HG03469 (cell line): ENCODE data around the gene PTPRM.
"Not testable (repeated sequence)": the region's sequence is repeated elsewhere in the genome, so short reads cannot be mapped to it uniquely, and the experiment has no call there.

Experiments
- ATAC-seq: cut with Tn5 transposase; IDR thresholded peaks from one replicate; pipeline ENCODE4 v1.9.1; 2021; ENCODE audit warnings: mild to moderate bottlenecking, moderate library complexity, moderate number of reproducible peaks; ENCODE audit not compliant: unreplicated experiment

Gene PTPRM

GRCh38 chr18:7924616-7925015 lies 357.5 kb downstream of the PTPRM start:
- ATAC-seq = no peak

GRCh38 chr18:7926526-7926925 lies 359.4 kb downstream of the PTPRM start:
- no peak for ATAC-seq

DNA sequence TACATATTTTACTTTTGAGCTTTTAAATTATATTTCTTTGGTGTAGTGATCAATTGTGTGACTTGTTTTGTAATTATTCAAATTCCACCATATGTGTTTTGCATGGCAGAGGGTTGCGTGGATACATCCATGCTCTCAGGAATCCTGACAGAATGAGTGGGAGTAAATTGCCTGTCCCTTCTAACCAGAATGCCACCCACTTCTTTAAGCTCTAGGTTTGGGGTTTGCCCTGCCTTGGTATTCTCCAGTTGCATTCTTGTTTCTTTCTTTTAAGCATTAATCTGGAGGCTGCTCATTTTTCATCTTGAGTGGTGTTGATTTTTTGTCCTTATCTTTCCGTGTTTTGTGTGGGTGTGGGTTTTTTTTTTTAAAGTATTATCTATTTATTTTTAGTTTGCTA lies 360.0 kb downstream of the PTPRM start:
- ATAC-seq = no peak

GRCh38 chr18:7931763-7932162 lies 364.6 kb downstream of the PTPRM start:
- no peak for ATAC-seq

DNA sequence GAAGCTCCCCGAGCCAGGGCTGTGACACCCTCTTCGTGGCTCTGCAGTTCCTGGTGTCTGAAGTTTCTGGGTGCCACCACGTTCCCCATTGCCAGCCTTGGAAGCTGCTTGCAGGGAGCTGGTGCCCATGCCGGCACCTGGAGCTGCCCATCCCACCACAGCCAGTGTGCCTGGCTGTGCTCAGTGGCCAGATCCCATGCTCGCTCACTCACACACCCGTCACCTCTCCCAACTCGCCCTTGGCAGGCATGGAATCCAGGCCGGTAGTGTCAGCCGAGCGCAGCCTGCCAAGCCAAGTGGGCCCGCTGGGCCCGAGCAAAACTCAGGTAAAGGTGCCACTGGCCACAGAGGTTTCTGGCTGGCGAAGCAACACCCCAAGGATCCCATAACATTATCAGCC lies 370.2 kb downstream of the PTPRM start:
- no peak for ATAC-seq

DNA sequence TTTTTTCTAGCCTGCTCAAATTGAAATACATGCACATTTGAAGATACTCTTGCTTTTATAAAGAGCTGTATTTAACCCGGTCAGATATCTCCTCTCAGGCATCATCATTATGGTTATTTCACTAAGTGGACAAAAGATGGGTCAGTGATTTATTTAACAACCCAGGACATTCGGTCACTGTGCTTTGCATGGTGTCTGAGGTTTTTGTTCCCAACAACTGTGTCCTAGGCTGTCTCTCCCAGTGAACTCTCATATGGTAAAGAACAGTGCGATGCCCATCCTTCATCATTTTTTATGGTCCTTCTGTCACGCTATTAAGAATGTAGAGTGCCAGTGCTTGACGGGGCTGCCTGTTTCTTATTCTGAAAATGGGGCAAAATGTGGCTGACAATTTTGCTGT lies 372.4 kb downstream of the PTPRM start:
- no peak for ATAC-seq

DNA sequence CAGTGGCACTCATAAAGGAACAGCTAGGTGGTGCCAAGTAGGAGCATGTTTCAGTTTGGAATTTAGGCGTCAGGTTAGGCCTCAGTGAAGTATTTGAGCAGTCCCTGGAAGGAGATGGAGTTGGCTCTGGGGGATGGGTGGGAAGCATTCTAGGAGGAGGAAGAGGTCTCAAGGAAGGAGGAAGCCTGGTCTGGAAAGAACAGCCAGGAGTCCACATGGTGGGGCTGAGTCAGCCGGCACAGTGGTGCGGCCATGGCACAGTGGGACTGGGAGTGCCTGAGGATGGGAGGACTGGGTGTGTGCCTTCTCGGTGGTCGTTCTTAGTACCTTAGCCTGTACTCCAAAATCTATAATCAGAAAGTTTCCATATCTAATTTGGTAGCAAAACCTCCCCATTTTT lies 373.3 kb downstream of the PTPRM start:
- ATAC-seq = no peak

GRCh38 chr18:7940971-7941370 lies 373.9 kb downstream of the PTPRM start:
- ATAC-seq = no peak

DNA sequence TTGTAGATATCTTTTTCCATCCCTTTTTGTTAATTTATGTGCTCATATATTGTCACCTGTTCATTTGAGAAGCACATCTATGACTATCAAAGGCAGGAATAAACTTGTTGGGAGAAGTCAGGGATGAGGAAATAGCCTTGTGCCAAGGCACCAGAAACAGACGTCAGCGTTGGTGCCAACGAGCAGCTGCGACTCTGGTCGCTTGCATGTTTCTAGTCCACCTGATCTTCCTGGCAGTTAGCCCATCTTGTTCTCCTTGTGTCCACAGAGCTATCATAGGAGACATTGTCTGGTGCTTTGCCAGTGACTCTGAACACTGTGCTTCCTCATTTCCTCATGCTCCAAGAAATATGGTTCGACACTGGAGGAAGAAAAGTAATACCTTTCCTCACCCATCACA lies 374.4 kb downstream of the PTPRM start:
- no peak for ATAC-seq

GRCh38 chr18:7945882-7946281 lies 378.8 kb downstream of the PTPRM start:
- no peak for ATAC-seq

GRCh38 chr18:7946734-7947377 lies 379.7 kb downstream of the PTPRM start:
- ATAC-seq = no peak

GRCh38 chr18:7950380-7951136 lies 383.4 kb downstream of the PTPRM start:
- no peak for ATAC-seq

GRCh38 chr18:7953095-7953958 lies 386.2 kb downstream of the PTPRM start:
- peak; percentile 48 for ATAC-seq

GRCh38 chr18:7954238-7954637 lies 387.1 kb downstream of the PTPRM start:
- ATAC-seq = no peak

GRCh38 chr18:7955175-7955574 lies 388.1 kb downstream of the PTPRM start:
- no peak for ATAC-seq

- ATAC-seq = no peak
Measured at GRCh38 chr18:7957297-7957696, 390.2 kb downstream of the PTPRM start.

GRCh38 chr18:7958081-7958896 lies 391.2 kb downstream of the PTPRM start:
- ATAC-seq = no peak

- no peak for ATAC-seq
Measured at GRCh38 chr18:7958897-7959146, 391.7 kb downstream of the PTPRM start.

DNA sequence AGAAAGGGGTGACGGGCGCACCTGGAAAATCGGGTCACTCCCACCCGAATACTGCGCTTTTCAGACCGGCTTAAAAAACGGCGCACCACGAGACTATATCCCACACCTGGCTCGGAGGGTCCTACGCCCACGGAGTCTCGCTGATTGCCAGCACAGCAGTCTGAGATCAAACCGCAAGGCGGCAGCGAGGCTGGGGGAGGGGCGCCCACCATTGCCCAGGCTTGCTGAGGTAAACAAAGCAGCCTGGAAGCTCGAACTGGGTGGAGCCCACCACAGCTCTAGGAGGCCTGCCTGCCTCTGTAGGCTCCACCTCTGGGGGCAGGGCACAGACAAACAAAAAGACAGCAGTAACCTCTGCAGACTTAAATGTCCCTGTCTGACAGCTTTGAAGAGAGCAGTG lies 399.6 kb downstream of the PTPRM start:
- not testable (repeated sequence) for ATAC-seq

- no peak for ATAC-seq
Measured at GRCh38 chr18:7974200-7974874, 407.2 kb downstream of the PTPRM start.

- ATAC-seq = no peak
Measured at GRCh38 chr18:7977897-7978296, 410.8 kb downstream of the PTPRM start.
